Natural killer cell treated with Interleukin-12 subunit alpha and Interleukin-12 subunit beta and Interleukin-15 and Interleukin-18, amount 100 ng/mL, for 72 hours (primary cell): Measurements from ENCODE around the gene PRKN. TPM values are rescaled to one million over a fixed set of nuclear protein-coding genes. Genes with fewer than 3 reads are reported as not detected.

Source experiments
- ATAC-seq, 2 donors: fragments of 150-1000 bp; cut with Tn5 transposase in 1 of 2; sonication (Bioruptor Pico), chemical (Tn5 transposase) in 1 of 2; 2 replicates each; pipeline ENCODE4 v1.10.0; 2021
- DNase-seq: peaks from one replicate; pipeline ENCODE4 v3.0.0; 2022; ENCODE audit warnings: low spot score
- H3K27ac Mint-ChIP-seq, 2 donors: 1 replicate in 1 of 2; 2 replicates in 1 of 2; pipeline ENCODE4 v1.8.0; 2022; ENCODE audit warnings: mixed read lengths in 2 of 2, mild to moderate bottlenecking in 1 of 2, moderate library complexity in 1 of 2
- H3K27me3 Mint-ChIP-seq, 2 donors: 1 replicate in 1 of 2; 2 replicates in 1 of 2; pipeline ENCODE4 v1.8.0; 2022; ENCODE audit warnings: mixed read lengths in 2 of 2
- H3K36me3 Mint-ChIP-seq: one replicate; pipeline ENCODE4 v1.8.0; 2022; ENCODE audit warnings: mixed read lengths
- H3K4me1 Mint-ChIP-seq, 2 donors: 1 replicate in 1 of 2; 2 replicates in 1 of 2; pipeline ENCODE4 v1.8.0; 2022; ENCODE audit warnings: low read depth in 2 of 2, mixed read lengths in 2 of 2, mild to moderate bottlenecking in 1 of 2
- H3K4me3 Mint-ChIP-seq: one replicate; pipeline ENCODE4 v1.8.0; 2022; ENCODE audit warnings: mixed read lengths
- H3K9me3 Mint-ChIP-seq: 2 replicates; pipeline ENCODE4 v1.8.0; 2022; ENCODE audit warnings: mixed read lengths
- total RNA-seq, 2 donors: library from RNA; stranded (reverse); gene quantifications; one replicate each; pipeline ENCODE4 v1.2.3, GENCODE V29; 2022

Gene PRKN
- total RNA-seq, 2 donors from 2014 or later, result not detected

DNA sequence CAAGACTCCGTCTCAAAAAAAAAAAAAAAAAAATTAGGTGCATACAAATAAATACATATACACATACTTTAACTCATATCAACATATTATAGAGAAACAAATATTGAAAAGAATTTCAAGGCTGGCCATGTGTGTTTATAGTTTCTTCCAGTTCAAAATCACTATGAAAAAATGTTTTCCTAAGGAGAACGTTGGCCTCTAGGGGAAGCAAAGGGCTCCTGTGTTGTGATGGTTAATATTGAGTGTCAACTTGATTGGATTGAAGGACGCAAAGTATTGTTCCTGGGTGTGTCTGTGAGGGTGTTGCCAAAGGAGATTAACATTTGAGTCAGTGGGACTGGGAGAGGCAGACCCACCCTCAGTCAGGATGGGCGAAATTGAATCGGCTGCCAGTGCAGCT lies 1271.7 kb downstream of the PRKN start:
- no peaks in the 10 kb centered on the region for H3K27me3 Mint-ChIP-seq
- ATAC-seq (no peak), DNase-seq (no peak)
- H3K27ac Mint-ChIP-seq, result no peak overlapping the region
- H3K36me3 Mint-ChIP-seq, result no peaks in the 10 kb centered on the region
- peaks cover 22 to 29% of the 10 kb centered on the region in 2 donors for H3K4me1 Mint-ChIP-seq
- no peak overlapping the region for H3K4me3 Mint-ChIP-seq
- no peaks in the 10 kb centered on the region for H3K9me3 Mint-ChIP-seq

GRCh38 chr6:161453558-161453957 lies 1274.0 kb downstream of the PRKN start:
- Mint-ChIP-seq H3K4me1 (peaks cover 10 to 15% of the 10 kb centered on the region in 2 donors), H3K27ac (no peak overlapping the region), H3K9me3 (no peaks in the 10 kb centered on the region), H3K27me3 (no peaks in the 10 kb centered on the region), H3K4me3 (no peak overlapping the region), H3K36me3 (no peaks in the 10 kb centered on the region)
- ATAC-seq (no peak), DNase-seq (no peak)

DNA sequence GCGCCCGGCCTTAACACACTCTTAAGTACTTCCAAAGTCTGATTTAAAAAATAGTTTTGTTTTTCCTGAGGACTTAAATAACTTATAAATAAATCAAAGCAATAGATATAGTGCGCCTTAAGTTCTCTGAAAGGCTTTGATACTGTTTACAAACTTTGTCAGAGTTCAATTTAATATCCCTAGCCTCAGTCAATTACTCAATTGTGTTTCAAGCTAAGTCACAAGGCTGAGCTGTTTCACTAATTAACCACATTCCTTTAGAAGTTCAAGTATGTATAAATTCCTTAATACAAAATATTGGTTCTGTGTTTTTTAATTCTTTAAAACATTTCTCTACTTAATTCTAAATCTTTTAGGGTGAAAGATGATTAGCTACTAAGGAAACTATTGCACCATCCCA lies 1275.3 kb downstream of the PRKN start:
- H3K27ac Mint-ChIP-seq, result no peak overlapping the region

DNA sequence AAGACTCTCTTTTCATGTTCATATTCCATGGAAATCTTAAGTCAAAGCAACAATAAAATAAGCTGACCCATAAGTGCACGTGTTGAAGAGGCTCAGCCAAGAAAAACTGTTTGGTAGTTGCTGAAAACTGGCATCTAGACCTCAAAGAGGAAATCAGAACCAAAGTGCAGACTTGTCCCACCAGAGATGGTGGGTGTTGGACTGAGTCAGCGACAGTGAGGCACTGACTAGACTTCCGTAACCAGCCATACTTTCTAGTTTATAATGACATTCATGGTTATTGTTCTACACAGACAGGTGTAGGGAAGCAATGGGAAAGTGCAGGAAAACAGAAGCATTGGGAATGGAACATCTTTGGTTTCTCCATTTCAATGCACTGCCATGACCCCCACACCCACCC lies 1278.0 kb downstream of the PRKN start:
- ATAC-seq (no peak), DNase-seq (no peak)
- Mint-ChIP-seq H3K4me3 (no peak overlapping the region), H3K9me3 (no peaks in the 10 kb centered on the region), H3K27me3 (peaks cover 0 to 4% of the 10 kb centered on the region in 2 donors), H3K27ac (no peak overlapping the region), H3K36me3 (no peaks in the 10 kb centered on the region), H3K4me1 (peaks cover 0 to 2% of the 10 kb centered on the region in 2 donors)

More for the DNA sequence above, 1275.3 kb downstream of the PRKN start:
- peaks cover under 1 to 2% of the 10 kb centered on the region in 2 donors for H3K4me1 Mint-ChIP-seq
- ATAC-seq (no peak), DNase-seq (no peak)
- no peaks in the 10 kb centered on the region for H3K9me3 Mint-ChIP-seq
- no peaks in the 10 kb centered on the region for H3K27me3 Mint-ChIP-seq
- no peaks in the 10 kb centered on the region for H3K36me3 Mint-ChIP-seq
- no peak overlapping the region for H3K4me3 Mint-ChIP-seq

- Mint-ChIP-seq H3K9me3 (no peaks in the 10 kb centered on the region), H3K27me3 (peaks cover 0 to 4% of the 10 kb centered on the region in 2 donors), H3K36me3 (no peaks in the 10 kb centered on the region)
These were observed 1280.6 kb downstream of the PRKN start for GRCh38 chr6:161446949-161447348.

GRCh38 chr6:161446296-161446925 lies 1281.2 kb downstream of the PRKN start:
- Mint-ChIP-seq H3K27ac (no peak overlapping the region), H3K27me3 (peaks cover 0 to 4% of the 10 kb centered on the region in 2 donors), H3K4me3 (no peak overlapping the region), H3K4me1 (peaks cover 0 to 5% of the 10 kb centered on the region in 2 donors), H3K9me3 (no peaks in the 10 kb centered on the region), H3K36me3 (no peaks in the 10 kb centered on the region)
- DNase-seq, result no peak
- ATAC-seq, result no peak

More at GRCh38 chr6:161446949-161447348, 1280.6 kb downstream of the PRKN start:
- H3K27ac Mint-ChIP-seq, result no peak overlapping the region
- H3K4me1 Mint-ChIP-seq, result peaks cover 0 to 5% of the 10 kb centered on the region in 2 donors
- ATAC-seq, result no peak
- no peak for DNase-seq
- no peak overlapping the region for H3K4me3 Mint-ChIP-seq

- no peaks in the 10 kb centered on the region for H3K36me3 Mint-ChIP-seq
- no peaks in the 10 kb centered on the region for H3K9me3 Mint-ChIP-seq
- peaks cover 0 to 5% of the 10 kb centered on the region in 2 donors for H3K4me1 Mint-ChIP-seq
- no peak overlapping the region for H3K4me3 Mint-ChIP-seq
- no peak overlapping the region for H3K27ac Mint-ChIP-seq
- H3K27me3 Mint-ChIP-seq, result peaks cover 4 to 7% of the 10 kb centered on the region in 2 donors
- ATAC-seq (peak in 1 of 2 donors; percentile 34), DNase-seq (no peak)
These were observed 1282.4 kb downstream of the PRKN start for GRCh38 chr6:161445021-161445799.

- no peak overlapping the region for H3K4me3 Mint-ChIP-seq
- H3K9me3 Mint-ChIP-seq, result no peaks in the 10 kb centered on the region
- peaks cover 4 to 7% of the 10 kb centered on the region in 2 donors for H3K27me3 Mint-ChIP-seq
- peak in 1 of 2 donors; percentile 48 for ATAC-seq
- H3K36me3 Mint-ChIP-seq, result no peaks in the 10 kb centered on the region
- H3K27ac Mint-ChIP-seq, result no peak overlapping the region
- H3K4me1 Mint-ChIP-seq, result peaks cover 0 to 5% of the 10 kb centered on the region in 2 donors
- DNase-seq, result no peak
These were observed 1283.1 kb downstream of the PRKN start for GRCh38 chr6:161444464-161444863.

GRCh38 chr6:161443848-161444247 lies 1283.7 kb downstream of the PRKN start:
- ATAC-seq (no peak), DNase-seq (no peak)
- no peak overlapping the region for H3K27ac Mint-ChIP-seq
- H3K4me3 Mint-ChIP-seq, result no peak overlapping the region
- H3K36me3 Mint-ChIP-seq, result no peaks in the 10 kb centered on the region
- H3K4me1 Mint-ChIP-seq, result peaks cover 0 to 5% of the 10 kb centered on the region in 2 donors
- no peaks in the 10 kb centered on the region for H3K9me3 Mint-ChIP-seq
- peaks cover 4 to 7% of the 10 kb centered on the region in 2 donors for H3K27me3 Mint-ChIP-seq

DNA sequence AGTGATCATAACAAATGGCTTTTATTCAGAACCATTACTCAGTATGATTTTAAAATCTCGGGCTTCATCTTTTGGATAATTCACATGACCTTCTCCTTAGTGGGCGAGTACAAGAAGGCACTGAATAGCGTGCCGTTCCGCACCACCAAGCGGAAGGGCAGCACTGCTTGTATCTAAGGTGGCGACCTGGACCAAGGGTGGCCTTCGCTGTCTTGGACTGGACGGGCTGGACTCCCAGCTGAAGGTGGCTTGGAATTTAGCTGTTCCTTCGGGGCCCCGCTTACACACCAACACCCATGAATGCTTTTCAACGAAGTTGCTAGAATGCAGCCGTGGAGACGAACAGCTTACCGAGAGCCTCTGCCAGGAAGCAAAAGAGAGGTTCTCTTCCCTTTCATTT lies 1285.1 kb downstream of the PRKN start:
- Mint-ChIP-seq H3K4me1 (peaks cover 0 to 5% of the 10 kb centered on the region in 2 donors), H3K36me3 (no peaks in the 10 kb centered on the region), H3K27me3 (peaks cover 4 to 7% of the 10 kb centered on the region in 2 donors), H3K27ac (no peak overlapping the region), H3K9me3 (no peaks in the 10 kb centered on the region), H3K4me3 (no peak overlapping the region)
- ATAC-seq (no peak), DNase-seq (no peak)

GRCh38 chr6:161440299-161440698 lies 1287.3 kb downstream of the PRKN start:
- Mint-ChIP-seq H3K36me3 (no peaks in the 10 kb centered on the region), H3K9me3 (no peaks in the 10 kb centered on the region), H3K27ac (no peak overlapping the region), H3K4me3 (no peak overlapping the region), H3K27me3 (peaks cover 7 to 8% of the 10 kb centered on the region in 2 donors), H3K4me1 (peaks cover 5 to 6% of the 10 kb centered on the region in 2 donors)
- no peak for DNase-seq
- ATAC-seq, result no peak

DNA sequence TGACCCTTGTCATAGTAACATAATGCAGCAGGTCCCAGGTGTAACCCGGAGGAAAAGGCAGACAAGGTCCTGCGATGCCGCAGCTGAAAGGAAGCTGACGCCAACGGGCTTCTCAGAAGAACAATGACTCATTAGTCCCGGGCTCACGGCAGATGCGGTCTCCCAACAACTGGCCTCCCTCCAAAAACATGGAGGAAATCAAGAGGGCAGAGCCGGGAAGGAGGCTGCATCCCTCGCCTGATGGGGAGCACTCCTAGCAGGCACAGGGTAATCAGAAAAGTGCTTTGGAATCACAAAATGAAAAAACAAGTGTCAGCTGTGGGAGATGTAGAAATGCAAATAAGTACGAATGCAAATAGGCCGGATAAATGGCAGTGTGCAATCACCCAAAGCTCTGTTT lies 1288.5 kb downstream of the PRKN start:
- Mint-ChIP-seq H3K9me3 (no peaks in the 10 kb centered on the region), H3K27ac (no peak overlapping the region), H3K4me1 (peaks cover 0 to 6% of the 10 kb centered on the region in 2 donors), H3K4me3 (no peak overlapping the region), H3K36me3 (no peaks in the 10 kb centered on the region), H3K27me3 (peaks cover 7 to 9% of the 10 kb centered on the region in 2 donors)
- no peak for DNase-seq
- ATAC-seq, result peak in 1 of 2 donors; percentile 42

DNA sequence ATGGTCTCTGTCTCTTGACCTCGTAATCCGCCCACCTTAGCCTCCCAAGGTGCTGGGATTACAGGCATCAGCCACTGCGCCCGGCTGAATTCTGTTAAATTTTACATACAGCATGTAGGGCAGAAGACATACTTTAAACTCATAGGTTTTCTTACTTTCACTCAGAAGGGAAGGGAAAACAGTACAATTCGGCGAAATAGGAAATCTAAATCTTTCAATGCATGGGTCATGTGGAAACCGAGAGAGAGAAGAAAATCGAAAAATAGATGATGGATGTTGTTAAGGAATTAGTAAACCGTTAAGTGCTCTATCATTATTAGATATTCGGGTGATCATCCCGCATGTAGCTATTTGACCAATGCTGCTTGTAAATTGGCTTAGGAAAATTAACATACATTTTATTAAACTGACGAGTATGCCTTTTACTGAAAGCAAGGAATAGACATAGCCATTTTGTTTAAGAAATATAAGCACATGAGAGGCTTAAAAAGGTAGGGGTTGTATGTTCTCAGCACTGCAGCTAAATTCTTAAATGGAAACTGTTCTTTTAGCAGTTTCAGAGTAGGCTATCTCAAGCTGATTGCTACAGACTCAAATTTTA lies 1289.0 kb downstream of the PRKN start:
- DNase-seq (no peak), ATAC-seq (no peak)
- Mint-ChIP-seq H3K27me3 (peaks cover 7 to 9% of the 10 kb centered on the region in 2 donors), H3K4me3 (no peak overlapping the region), H3K27ac (no peak overlapping the region), H3K9me3 (no peaks in the 10 kb centered on the region), H3K36me3 (no peaks in the 10 kb centered on the region), H3K4me1 (peaks cover 0 to 6% of the 10 kb centered on the region in 2 donors)

- no peak overlapping the region for H3K4me3 Mint-ChIP-seq
- H3K4me1 Mint-ChIP-seq, result peaks cover 0 to 6% of the 10 kb centered on the region in 2 donors
- peaks cover 7 to 9% of the 10 kb centered on the region in 2 donors for H3K27me3 Mint-ChIP-seq
- no peak for DNase-seq
- H3K9me3 Mint-ChIP-seq, result no peaks in the 10 kb centered on the region
- no peak overlapping the region for H3K27ac Mint-ChIP-seq
- H3K36me3 Mint-ChIP-seq, result no peaks in the 10 kb centered on the region
- no peak for ATAC-seq
These were observed 1289.7 kb downstream of the PRKN start for GRCh38 chr6:161437851-161438250.
